ENCODE results near the gene CACNA1D.
"Not testable (repeated sequence)": the region's sequence is repeated elsewhere in the genome, so short reads cannot be mapped to it uniquely, and the experiment has no call there.

Gene CACNA1D

DNA sequence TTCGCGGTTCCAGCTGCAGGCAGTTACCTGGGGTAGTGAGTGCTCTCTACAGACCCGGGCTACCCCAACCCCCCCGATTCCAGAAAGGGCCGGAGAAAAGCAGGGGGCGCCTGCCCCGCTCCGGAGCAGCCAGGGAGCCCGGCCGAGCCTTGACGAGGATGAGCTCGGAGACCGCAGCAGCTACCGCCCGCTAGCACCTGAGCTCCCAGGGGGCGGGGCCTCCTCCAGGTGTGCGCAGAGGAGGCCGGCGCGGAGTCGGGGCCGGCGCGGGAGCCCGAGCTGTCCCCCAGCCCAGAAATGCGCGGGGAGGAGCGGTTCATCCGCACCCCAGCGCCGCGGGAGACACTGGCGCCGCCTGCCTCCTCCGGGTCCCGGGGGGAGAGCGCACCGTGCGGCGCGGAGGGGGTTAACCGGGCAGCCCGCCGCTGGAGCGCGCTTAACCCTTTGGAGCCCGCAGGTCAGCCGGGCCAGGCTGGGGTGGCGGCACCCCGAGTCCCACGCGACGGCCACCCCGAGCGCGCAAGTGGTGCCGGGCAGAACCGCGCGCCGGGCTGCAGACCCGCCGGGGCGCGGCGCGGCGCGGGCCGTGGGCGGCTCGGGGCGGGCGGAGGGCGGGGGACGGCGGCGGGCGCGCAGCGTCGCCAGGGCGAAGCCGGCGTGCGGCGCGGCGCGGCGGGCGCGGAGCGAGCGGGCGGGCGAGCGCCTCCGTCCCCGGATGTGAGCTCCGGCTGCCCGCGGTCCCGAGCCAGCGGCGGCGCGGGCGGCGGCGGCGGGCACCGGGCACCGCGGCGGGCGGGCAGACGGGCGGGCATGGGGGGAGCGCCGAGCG is at the start of gene CACNA1D:
TSS of gene CACNA1D (plus strand) at position 649 of the 829 bp plus-strand sequence. CDS start 556 bp downstream, outside the sequence.
- no peak for DNase-seq

- DNase-seq: no peak
These were observed 37.3 kb upstream of the CACNA1D start for GRCh38 chr3:53457068-53457467.

DNA sequence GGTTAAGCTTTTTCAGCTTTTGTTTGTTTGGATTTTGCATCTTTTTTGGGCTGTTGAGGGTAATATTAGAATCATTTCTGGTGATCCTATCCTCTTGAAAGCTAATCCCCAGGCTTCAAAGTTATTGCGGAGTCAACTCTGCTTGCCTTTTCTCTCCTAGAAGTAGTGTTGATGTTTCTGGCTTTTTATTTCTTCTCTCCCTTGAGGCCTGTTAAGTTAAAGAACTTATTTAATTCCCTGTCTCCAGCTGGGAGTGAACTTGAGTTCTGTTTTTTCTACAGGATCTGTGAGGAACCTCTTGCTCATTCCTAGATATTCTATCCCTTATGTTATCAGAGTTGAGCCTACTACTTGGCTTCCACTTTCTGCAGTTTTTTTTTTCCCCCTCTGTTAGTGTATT is 34.1 kb upstream of the CACNA1D start:
- DNase-seq: no peak

DNA sequence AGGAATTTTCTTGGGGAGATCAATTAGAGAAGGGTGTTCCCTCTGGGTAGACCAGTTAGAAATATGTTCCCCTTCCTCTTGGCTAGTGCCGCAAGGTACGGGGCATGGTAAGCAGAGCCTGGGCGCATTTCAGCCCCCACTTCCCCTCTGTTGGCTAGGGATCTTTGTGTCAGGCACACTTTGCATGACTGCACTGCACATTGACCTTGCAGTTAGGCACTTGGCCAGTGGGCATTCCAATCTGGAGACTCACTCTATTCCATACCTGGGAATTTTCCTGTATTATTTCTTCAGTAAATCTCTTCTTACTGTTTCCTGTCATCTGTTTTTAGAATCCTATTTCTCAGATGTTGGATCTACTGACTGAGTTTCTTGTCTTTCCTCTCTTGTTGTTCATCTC is 30.0 kb upstream of the CACNA1D start:
- no peak for DNase-seq

GRCh38 chr3:53469758-53470157 is 24.7 kb upstream of the CACNA1D start:
- DNase-seq: not testable (repeated sequence)

DNA sequence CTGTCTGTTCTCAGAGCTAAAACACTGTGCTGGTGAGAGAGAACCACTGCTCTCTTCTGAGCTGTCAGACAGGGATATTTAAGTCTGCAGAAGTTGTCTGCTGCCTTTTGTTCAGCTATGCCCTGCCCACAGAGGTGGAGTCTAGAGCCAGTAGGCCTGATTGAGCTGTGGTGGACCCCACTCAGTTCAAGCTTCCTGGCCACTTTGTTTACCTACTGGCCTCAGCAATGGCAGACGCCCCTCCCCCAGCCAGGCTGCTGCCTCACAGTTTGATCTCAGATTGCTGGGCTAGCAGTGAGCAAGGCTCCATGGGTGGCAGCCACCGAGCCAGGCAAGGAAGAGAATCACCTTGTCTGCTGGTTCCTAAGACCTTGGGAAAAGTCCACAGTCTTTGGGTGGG is 21.0 kb upstream of the CACNA1D start:
- DNase-seq: no peak

- DNase-seq: not testable (repeated sequence)
These were observed 18.0 kb upstream of the CACNA1D start for GRCh38 chr3:53476372-53476771.

- not testable (repeated sequence) for DNase-seq
These were observed 16.7 kb upstream of the CACNA1D start for GRCh38 chr3:53477689-53478088.

- DNase-seq: no peak
These were observed 16.1 kb upstream of the CACNA1D start for GRCh38 chr3:53478166-53478830.

- DNase-seq: no peak
These were observed 15.3 kb upstream of the CACNA1D start for GRCh38 chr3:53478921-53479664.

GRCh38 chr3:53482227-53482626 is 12.2 kb upstream of the CACNA1D start:
- no peak for DNase-seq

DNA sequence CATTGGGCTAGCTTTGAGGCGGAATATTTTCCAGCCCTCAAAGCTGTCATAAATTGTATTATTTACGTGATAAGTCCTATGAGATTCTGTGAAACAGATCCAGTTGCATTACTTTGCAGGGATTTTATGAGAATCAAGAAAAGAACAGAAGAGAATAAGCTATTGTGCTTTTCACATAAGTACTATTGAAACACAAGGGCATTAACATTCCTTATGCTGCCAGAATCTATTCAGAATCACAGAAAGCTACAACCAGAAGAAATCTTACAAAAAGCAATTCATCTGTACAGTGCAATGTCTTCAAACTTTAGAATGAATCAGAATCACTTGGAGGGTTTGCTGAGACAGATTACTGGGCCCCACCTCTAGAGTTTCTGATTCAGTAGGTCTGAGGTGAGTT is 10.6 kb upstream of the CACNA1D start:
- no peak for DNase-seq

- no peak for DNase-seq
These were observed 9.4 kb upstream of the CACNA1D start for GRCh38 chr3:53484984-53485383.

GRCh38 chr3:53485675-53486403 is 8.6 kb upstream of the CACNA1D start:
- DNase-seq: no peak

- no peak for DNase-seq
These were observed 7.3 kb upstream of the CACNA1D start for GRCh38 chr3:53486961-53487654.

- no peak for DNase-seq
These were observed 5.0 kb upstream of the CACNA1D start for GRCh38 chr3:53489386-53489785.

DNA sequence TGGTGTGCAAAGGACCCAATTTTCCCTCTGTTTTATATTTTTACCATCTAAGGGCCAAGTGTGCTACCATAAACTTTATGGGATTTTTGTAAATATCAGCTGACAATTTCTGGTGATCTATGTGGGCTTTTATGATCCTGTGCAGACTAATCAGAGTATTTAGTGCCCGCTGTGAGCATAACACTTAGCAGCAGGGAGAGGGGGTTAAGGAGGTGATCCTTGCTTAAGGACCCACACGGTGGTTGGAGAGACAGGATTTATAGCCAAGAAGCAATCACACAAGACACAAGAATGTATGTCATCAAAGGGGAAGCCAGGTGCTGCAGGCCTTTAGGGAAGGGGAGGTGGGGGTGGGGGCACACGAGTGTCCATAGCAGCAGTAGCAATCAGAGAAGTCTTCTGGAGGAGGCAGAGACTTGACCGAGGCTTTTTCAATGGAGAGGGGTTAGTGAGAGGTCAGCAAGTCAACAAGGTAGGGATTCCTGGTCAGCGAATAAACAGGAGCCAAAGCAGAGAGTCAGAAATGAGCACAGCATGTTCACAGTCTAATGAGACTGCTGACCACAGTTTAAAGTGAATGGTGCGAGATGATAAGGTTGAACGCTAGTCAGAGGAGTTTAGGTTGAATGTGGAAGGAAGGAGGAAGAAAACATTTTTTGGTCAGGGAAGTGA is 4.5 kb upstream of the CACNA1D start:
- no peak for DNase-seq

DNA sequence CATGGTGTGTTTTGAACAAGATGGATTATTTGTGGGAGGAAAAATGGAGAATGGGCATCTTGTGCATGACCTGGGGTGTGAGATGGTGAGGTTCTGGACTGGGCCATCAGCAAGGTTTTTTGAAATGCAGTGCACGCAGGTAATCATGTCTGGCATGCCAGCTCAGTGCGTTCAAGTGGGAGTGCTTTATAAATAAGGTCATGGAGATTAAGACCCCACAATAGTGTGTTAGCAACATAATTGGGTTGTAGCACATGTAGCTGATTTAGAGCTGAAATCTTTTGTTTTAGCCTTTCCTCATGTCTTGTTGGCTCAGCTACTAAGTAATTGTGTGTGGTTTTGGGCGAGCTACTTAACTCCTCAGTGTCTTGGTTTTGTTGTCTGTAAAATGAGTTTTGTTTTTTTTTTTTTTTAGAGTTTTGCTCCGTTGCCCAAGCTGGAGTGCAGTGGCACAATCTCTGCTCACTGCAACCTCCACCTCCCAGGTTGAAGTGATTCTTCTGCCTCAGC is 3.9 kb upstream of the CACNA1D start:
- no peak for DNase-seq

- DNase-seq: no peak
These were observed 3.1 kb upstream of the CACNA1D start for GRCh38 chr3:53491276-53491675.

DNA sequence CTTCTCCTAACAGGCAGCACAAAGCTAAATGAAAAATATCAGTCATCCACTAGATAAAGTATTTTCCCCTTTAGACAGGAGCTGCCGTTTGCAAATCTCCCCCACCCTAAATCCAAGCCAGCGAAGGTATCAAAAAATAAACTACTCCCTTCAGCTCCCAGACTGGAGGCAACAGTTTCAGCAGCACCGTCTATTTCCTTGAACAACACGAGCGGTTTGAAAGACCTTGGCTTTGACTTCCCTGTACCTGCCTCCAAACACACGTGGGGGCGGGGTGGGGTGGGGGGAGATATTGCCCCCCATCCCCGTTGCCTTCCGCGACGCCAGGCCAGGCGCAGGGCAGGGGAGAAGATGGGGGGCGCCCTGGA is 832 bp upstream of the CACNA1D start:
- DNase-seq: no peak

- no peak for DNase-seq
These were observed 722 bp downstream of the CACNA1D start for GRCh38 chr3:53495146-53495519.

Measured in activated CD8-positive, alpha-beta memory T cell treated with anti-CD3 and anti-CD28 coated beads, Interleukin-2, amount 50 U/mL, for 4 hours (primary cell).